Lower leg skin (tissue), 4 donors: ENCODE measurements around the gene PPARA. TPM values are rescaled to one million over a fixed set of nuclear protein-coding genes. Genes with fewer than 3 reads are reported as not detected.

Experiments
- DNase-seq, 2 donors: peaks; one replicate each; pipeline ENCODE4 v3.0.0-alpha.2; 2019; ENCODE audit warnings: low spot score in 2 of 2
- H3K4me3 ChIP-seq: fragments of 200-600 bp; sonication (generic); 2 replicates; pipeline ENCODE4 v1.5.1; 2017; ENCODE audit warnings: mild to moderate bottlenecking, low read depth; ENCODE audit not compliant: poor library complexity, severe bottlenecking
- CTCF ChIP-seq, 3 donors: fragments of 450-650 bp; IDR thresholded peaks; one replicate each; pipeline ENCODE4 v1.5.1; 2016; ENCODE audit warnings: antibody characterized with exemption in 3 of 3, mild to moderate bottlenecking in 3 of 3, moderate library complexity in 2 of 3
- POLR2A ChIP-seq, 2 donors: fragments of 450-650 bp; IDR thresholded peaks; one replicate each; pipeline ENCODE4 v1.6.1; 2016 to 2017; ENCODE audit warnings: antibody characterized with exemption in 2 of 2, mild to moderate bottlenecking in 1 of 2, moderate library complexity in 1 of 2
- WGBS, 2 donors: methylation state at CpG; one replicate each; pipeline ENCODE4 v1.1.5; 2018; 5-methylcytosine and 5-hydroxymethylcytosine counted together
- intact Hi-C: fragments of 100-400 bp; cut with DNase I; formaldehyde crosslinking; loops from one replicate; pipeline ENCODE4 v1.15.0; 2023; ENCODE audit warnings: low total_unique reads
- total RNA-seq, 4 donors: library from RNA; depleted of rRNA; stranded (reverse); fragments of >200 nt; gene quantifications; one replicate each; pipeline ENCODE4 v1.1.0, GENCODE V29; 2016

PPARA gene
- total RNA-seq, 4 donors from 2014 or later, result 27.8 to 58.1 (median 37.8) TPM

- peak in 1 of 2 donors; percentile 84 for DNase-seq
- 38 to 42% methylated on average over 18 of the region's 19 CpGs for WGBS, 2 donors
- no peak for TF ChIP-seq CTCF (IDR thresholded peaks at IDR 0.05)
- no peak for TF ChIP-seq POLR2A (IDR thresholded peaks at IDR 0.05)
- H3K4me3 ChIP-seq, result no peak overlapping the region
- intact Hi-C loops, result no loop called here
These were observed 2.7 kb upstream of the PPARA start for GRCh38 chr22:46147471-46148267.

GRCh38 chr22:46148336-46148735 is 2.0 kb upstream of the PPARA start:
- no peak overlapping the region for H3K4me3 ChIP-seq
- TF ChIP-seq POLR2A (IDR thresholded peaks at IDR 0.05) (no peak), CTCF (IDR thresholded peaks at IDR 0.05) (no peak)
- DNase-seq, result no peak
- WGBS, 2 donors, result 33 to 53% methylated on average over 8 of the region's 8 CpGs
- intact Hi-C loops, result no loop called here

- intact Hi-C loops, result no loop called here
- no peak overlapping the region for H3K4me3 ChIP-seq
- no peak for TF ChIP-seq POLR2A (IDR thresholded peaks at IDR 0.05)
- no peak for TF ChIP-seq CTCF (IDR thresholded peaks at IDR 0.05)
- 31 to 35% methylated on average over 10 to 12 of the region's 12 CpGs for WGBS, 2 donors
- no peak for DNase-seq
These were observed 1.4 kb upstream of the PPARA start for GRCh38 chr22:46148816-46149511.

GRCh38 chr22:46149512-46150033 is 753 bp upstream of the PPARA start:
- intact Hi-C loops, result no loop called here
- H3K4me3 ChIP-seq, result peak overlapping the region; percentile 77
- TF ChIP-seq POLR2A (IDR thresholded peaks at IDR 0.05) (no peak), CTCF (IDR thresholded peaks at IDR 0.05) (no peak)
- no peak for DNase-seq
- WGBS, 2 donors, result 1% methylated on average over 21 to 39 of the region's 39 CpGs

GRCh38 chr22:46150655-46151477 is 540 bp downstream of the PPARA start:
- peak overlapping the region; percentile 71 for H3K4me3 ChIP-seq
- intact Hi-C loops, result no loop called here
- DNase-seq, result no peak
- no peak for TF ChIP-seq POLR2A (IDR thresholded peaks at IDR 0.05)
- no peak for TF ChIP-seq CTCF (IDR thresholded peaks at IDR 0.05)
- WGBS, 2 donors, result 0 to 1% methylated on average over 29 to 63 of the region's 101 CpGs
